GM19467 (cell line): Measurements from ENCODE around the gene NNMT.

Experiments
- ATAC-seq: cut with Tn5 transposase; IDR thresholded peaks from one replicate; pipeline ENCODE4 v1.9.1; 2021; ENCODE audit warnings: mild to moderate bottlenecking, moderate library complexity; ENCODE audit not compliant: unreplicated experiment

The NNMT gene

GRCh38 chr11:114262681-114263512 lies 33.3 kb upstream of the NNMT start:
- no peak for ATAC-seq

- ATAC-seq, result no peak
Observed at GRCh38 chr11:114263513-114264170, 32.6 kb upstream of the NNMT start.

DNA sequence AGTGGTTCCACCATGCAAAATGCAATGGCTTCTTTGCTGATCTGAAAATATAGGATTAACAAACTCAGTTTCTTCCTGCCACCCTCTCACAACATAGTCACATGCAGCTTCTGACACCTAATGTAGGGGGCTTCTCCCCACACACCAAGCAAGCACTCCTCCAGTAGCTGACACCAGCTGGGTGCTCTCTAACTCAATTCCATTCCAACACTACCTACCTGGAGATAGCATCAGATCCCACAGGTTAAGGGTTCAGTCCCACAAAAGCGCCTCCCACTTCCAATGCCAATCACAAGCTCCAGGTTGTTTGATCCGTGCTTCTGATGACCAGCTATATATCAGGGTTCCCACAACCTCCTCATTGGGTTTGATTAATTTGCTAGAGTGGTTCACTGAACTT lies 31.8 kb upstream of the NNMT start:
- no peak for ATAC-seq

GRCh38 chr11:114265122-114265878 lies 30.9 kb upstream of the NNMT start:
- no peak for ATAC-seq

GRCh38 chr11:114269498-114269897 lies 26.7 kb upstream of the NNMT start:
- ATAC-seq, result no peak

- no peak for ATAC-seq
Observed at GRCh38 chr11:114270531-114271270, 25.5 kb upstream of the NNMT start.

GRCh38 chr11:114271316-114271715 lies 24.9 kb upstream of the NNMT start:
- no peak for ATAC-seq

DNA sequence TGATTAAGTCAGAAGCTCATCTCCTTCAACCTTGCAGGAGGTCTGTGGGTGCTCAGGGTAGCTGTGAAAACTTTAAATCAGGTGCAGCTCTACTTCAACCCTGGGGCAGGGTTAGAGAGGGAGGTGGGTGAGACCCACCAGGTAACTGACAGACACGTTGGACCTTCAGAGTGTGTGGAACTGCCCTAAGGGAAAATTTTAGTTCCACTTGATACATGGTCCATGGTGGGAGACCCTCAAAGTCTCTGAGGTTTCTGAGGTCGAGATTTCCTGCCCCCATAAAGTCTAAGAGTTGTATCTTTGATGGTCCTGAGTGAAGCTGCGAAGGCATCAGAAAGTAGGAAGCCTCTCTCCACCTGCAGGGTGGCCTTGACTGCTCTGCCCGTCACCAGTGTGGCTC lies 23.9 kb upstream of the NNMT start:
- ATAC-seq, result no peak

GRCh38 chr11:114273071-114273470 lies 23.1 kb upstream of the NNMT start:
- no peak for ATAC-seq

DNA sequence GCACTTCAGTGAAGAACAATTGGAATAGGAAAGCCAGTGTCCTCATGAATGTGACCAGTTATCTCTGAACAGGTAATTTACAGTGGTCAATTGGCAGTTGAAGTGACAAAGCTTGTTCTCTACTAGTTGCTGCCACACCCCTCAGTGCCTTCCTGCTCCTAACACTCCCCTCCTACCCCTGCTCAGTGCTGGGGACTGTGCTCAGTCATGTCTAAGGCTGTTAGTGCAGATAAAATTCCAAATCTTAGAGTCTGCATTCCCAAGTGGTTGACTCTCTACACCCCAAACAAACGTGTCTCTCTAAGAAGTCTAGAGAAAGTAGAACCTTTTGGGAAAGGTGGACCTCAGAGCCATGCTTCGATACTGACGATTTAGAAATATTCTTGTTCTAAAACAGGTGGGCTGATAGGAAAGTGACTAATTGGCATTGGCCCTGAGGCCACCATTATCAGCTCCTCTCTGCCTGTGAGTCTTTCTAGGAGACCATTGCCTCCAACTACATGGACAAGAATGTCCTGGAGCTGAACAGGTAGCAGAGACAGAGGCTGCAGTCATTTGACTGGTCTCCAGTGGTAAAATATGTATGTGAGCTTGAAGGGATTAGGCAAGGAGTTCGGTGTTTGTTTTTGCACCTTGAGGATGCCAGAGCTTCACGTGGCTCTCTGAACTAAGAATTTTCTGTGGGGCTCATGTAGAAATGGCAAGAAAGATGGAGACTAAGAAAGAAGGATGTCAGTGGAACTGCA lies 22.1 kb upstream of the NNMT start:
- no peak for ATAC-seq

DNA sequence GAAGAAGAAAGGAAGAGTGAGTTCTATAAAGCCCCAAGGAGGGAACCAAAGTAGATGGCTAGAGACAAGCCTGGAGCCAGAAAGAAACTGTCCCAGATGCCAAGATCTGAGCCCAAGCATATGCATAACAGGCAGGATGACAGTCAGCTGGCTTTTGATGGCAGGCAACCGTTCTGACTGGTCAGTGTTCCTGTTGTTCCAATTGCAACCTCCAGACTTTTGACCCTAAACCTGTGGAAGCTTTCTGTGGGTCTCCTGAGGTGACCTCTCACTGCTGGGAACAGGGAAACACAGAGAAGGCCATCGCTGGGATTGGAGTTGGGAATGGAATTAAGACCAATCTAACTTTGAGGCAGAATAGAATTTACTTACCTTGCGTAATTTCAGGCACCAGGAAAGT lies 21.6 kb upstream of the NNMT start:
- no peak for ATAC-seq

DNA sequence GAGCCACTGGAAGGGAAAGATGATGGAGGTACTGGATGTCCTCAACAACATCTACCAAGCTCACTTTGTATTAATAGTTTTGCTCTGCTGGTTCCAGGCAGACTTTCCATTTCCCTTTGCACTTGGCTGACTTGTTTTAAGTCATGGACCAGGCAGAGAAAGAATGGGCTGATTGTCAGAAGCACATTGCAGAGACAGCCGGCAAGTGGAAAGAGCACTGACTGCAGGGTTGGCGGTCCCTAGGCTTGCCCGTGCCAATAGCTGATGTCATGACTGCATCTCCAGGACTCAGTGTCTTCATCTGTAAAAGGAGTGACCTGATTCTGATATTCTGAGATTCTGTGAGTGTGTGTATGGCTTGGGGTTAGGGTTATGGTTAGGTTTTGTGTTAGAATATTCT lies 20.9 kb upstream of the NNMT start:
- no peak for ATAC-seq

DNA sequence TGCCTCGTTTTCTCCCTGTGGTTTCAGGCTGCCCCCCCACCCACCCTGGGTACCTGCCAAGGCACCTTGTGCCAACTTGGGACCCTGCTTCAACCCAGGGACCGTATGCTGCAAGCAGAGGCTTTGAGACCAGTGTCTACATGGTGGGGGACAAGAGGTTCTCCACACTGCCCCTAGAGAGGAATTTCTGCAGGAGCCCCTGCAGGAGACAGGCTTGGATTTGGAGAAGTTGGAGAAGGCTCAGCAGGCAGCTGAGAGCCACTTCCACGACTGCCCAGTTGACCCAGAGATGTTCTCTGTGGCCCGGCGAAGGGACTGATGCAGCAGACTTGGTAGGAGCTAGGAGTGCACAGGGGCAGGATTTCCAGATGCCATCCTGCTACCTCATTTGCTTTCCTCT lies 20.1 kb upstream of the NNMT start:
- no peak for ATAC-seq

DNA sequence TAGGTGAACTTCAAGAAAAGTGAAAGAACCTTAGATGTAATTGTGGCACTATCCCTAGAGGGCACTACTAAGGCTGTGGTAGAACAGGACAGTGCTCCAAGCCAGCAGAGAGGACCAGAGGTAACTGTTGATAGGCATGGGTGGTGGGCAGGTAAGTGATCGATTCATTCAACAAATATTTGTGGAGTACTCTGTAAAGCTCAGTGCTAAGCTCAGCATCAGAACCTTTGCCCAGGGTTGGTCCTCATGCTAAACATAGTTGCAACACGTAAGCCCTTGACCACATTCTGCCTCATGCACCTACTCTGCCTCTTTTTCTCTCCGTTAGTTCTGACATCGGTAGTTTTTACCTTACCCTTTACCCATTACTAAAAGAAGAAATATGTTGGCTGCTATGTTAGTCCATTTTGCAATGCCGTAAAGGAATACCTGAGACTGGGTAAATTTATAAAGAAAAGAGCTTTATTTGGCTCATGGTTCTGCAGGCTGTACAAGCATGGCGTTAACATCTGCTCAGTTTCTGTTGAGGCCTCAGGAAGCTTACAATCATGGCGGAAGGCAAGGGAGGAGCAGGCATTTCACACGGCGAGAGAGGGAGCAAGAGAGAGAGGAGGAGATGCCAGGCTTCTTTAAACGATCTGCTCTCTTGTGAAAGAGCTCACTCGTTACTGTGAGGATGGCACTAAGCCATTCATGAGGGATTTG lies 18.4 kb upstream of the NNMT start:
- ATAC-seq, result no peak

GRCh38 chr11:114278342-114279065 lies 17.7 kb upstream of the NNMT start:
- no peak for ATAC-seq

- ATAC-seq, result no peak
Observed at GRCh38 chr11:114279792-114280546, 16.2 kb upstream of the NNMT start.

GRCh38 chr11:114280696-114281095 lies 15.5 kb upstream of the NNMT start:
- ATAC-seq, result no peak

DNA sequence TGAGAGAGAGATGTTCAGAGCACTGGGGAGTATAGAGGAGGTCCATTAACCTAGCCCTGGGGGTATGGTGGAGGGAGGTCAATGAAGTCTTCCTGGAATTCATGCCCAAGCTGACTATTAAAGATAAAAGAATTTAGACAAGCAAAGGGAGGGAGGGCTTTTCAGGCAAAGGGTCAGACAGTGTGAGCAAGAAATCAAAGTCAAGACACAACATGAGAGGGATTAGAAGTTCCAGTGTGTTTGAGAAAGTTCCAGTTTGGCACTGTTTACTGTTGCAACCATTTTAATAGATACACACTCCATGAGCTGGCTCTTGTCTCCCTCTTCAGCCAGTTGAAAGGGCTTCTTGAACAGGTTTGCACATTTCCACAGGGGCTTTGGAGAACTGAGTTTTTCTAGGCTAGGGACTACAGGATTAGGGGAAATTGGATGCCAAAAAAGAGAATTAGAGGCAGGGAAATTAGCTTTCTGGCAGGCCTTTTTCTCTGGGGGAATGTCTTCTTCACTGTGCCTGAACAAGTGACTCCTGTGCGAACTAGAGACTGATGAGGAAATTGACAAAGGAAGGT lies 14.7 kb upstream of the NNMT start:
- no peak for ATAC-seq
